ENCODE data around the gene SAMD14.
"Not testable (repeated sequence)": the region's sequence is repeated elsewhere in the genome, so short reads cannot be mapped to it uniquely, and the experiment has no call there.

The SAMD14 gene

DNA sequence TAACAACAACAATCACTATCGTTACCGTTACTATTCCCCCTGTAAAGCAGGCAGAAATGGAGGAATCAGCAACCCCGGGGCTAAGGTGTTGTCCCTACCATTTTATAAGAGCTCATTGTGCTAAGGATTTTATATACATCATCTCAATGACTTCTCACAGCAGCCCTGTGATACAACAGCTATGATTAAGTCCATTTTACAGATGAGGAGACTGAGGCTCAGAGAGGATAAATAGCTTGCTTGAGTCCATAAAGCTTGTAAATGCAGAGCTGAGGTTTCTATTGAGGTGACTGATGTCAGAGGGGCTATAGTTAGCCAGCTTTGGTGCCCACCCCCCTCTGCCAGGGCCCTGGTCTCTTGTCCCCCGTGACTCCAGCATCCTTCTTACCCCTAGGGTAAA is 51.5 kb downstream of the SAMD14 start:
- DNase-seq (ENCODE audit: extremely low read depth in 1 of 2, low read depth in 1 of 2) = no peak

DNA sequence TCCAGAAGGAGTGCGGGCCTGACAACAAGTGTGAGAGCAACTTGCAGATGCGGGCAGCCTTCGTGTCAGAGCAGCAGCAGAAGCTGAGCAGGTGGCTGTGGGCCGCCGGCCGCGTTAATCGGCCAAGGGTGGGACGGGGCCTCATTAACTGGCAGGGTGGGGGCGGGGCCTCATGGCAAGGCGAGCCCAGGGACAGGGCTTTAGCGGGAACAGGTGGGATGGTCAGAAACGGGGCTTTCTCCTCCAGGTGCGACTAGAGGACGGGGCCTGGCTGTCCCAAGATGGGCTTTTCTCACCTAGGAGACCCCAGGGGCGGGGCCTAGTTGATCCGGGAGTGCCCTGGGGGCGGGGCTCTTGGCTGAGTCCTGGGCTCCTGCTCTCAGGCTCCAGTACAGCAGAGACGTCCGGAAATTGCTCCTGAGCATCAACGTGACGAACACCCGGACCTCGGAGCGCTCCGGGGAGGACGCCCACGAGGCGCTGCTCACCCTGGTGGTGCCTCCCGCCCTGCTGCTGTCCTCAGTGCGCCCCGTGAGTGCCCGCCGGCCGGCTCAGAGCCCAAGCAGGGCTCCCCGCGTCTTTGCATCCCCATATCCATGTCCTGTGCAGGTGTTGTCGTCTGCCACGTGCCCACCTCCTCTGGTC is 53.2 kb downstream of the SAMD14 start:
- DNase-seq (ENCODE audit: extremely low read depth in 1 of 2, low read depth in 1 of 2) = no peak

DNA sequence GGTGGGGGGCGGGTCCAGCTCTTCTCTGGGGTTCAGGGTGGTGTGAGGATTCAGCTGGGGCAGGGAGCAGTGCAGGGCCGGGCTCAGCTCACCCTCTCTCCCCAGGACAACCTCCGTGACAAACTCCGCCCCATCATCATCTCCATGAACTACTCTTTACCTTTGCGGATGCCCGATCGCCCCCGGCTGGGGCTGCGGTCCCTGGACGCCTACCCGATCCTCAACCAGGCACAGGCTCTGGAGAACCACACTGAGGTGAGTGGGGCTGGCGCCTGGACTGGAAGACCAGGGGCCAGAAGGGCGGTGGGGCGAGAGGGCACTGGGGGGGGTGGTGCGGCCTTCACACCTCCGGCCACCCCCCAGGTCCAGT is 53.8 kb downstream of the SAMD14 start:
- DNase-seq (ENCODE audit: extremely low read depth in 1 of 2, low read depth in 1 of 2) = no peak

DNA sequence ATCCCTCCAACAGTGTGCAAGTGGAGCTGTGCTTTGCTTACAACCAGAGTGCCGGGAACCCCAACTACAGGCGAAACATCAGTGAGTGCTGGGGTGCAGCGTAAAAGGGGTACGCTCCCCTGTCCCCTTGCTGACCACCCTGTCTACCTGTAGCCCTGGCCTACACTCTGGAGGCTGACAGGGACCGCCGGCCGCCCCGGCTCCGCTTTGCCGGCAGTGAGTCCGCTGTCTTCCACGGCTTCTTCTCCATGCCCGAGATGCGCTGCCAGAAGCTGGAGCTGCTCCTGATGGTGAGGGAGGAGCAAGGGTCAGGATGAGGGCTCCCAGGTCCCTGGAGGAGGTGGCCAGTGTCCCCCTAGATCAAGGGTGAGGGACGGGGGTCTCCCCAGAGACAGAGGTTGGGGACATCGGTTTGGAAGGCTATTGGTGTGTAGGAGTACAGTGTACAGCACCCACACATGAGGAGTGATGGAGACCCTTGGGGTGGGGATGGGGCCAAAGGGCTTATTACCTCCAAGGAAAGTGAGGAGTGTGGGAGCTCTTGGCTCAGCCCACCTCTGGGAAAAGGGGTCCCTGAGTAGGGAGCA is 54.4 kb downstream of the SAMD14 start:
- no peak for DNase-seq (ENCODE audit: extremely low read depth in 1 of 2, low read depth in 1 of 2)

DNA sequence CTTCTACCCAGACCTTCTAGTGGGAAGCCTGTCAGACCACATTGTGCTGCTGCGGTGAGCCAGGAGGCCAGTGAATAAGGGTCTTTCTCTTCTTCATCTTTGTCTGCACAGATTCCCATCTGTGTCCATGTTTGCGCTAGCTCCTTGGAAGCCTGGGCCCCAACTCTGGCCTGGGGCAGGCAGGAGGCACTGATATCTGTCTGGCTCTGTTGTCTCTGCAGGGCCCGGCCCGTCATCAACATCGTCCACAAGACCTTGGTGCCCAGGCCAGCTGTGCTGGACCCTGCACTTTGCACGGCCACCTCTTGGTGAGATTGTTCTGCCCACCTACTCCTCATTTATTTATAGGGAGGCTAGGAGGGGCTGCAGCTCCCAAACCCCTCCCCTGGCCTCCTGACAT is 55.7 kb downstream of the SAMD14 start:
- DNase-seq (ENCODE audit: extremely low read depth in 1 of 2, low read depth in 1 of 2) = no peak

DNA sequence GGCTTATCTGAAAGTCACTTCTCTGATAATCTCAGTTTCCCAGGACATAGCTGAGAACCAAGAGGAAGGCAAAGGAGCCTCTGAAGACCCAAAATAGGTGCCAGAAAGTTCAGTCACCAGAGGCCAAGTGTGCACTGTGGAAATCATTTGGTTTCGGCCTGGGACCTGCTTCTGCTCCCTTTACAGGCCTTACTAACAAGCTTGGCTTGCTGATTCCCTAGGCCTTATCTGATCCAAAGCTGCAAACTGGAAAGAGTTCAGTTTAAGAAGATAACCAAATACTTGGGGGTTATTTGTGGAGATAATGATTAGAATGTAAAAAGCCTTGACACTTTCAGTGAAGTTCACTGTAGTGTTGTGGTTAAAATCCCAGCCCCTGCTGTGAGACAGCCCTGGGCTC is 57.0 kb downstream of the SAMD14 start:
- DNase-seq (ENCODE audit: extremely low read depth in 1 of 2, low read depth in 1 of 2) = no peak

DNA sequence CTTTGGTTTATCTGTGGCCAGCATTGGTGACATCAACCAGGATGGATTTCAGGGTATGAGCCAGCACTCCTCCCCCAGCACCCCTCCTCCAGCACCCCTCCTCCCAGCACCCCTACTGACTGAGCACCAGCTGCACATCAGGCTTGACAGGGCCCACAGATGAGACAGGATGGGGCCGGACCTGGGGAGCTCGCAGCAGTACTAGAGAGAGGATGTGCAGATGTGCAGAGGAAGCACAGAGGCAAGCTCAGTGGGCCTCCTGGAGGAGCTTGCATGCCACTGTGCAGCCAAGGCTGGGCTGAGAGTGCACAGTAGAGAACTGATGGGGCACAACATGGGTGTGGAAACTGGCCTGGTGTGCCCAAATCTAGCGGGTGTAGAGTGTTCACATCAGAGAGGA is 57.8 kb downstream of the SAMD14 start:
- no peak for DNase-seq (ENCODE audit: extremely low read depth in 1 of 2, low read depth in 1 of 2)

DNA sequence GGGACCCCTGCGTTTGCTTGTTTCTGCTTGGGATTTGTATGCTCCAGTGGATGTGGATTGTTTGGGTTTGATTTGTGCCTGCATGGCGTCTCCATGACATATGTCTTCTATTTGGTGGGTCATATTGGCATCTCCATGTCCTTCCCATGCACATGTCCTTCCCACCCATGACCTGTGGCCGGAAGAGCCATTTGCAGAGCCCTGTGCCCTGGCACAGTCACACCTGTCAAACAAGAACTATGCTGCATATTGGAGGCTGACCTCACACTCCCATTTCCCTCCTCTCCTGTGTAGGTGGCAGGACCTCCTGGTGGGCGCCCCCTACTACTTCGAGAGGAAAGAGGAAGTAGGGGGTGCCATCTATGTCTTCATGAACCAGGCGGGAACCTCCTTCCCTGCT is 58.3 kb downstream of the SAMD14 start:
- DNase-seq (ENCODE audit: extremely low read depth in 1 of 2, low read depth in 1 of 2) = no peak

DNA sequence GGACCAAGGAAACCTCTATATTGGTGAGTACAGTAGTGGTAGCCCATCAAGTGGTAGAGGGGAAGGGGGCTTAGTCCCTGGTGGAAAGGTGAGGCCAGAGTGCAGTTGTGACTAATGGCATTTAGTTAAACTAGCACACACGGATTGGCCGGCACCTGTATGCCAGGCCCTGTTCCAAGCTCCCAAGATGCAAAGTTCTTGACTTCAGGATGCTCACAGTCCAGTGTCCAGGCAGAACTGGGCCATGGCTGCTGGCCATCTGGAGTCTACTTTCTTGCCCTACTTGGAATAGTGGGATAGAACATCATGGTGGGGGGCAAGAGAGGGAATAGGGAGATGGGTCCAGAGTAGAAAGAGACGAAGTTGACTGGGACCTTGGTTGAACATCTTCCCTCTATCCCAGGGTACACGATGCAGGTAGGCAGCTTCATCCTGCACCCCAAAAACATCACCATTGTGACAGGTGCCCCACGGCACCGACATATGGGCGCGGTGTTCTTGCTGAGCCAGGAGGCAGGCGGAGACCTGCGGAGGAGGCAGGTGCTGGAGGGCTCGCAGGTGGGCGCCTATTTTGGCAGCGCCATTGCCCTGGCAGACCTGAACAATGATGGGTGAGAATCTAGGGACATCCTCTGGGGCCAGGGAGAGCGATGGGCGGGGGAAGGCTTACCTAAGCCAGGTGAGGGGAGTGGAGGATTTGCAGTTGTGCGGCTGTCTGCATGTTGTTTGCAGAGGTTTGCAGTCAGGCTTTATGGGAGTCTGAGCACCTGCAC is 58.9 kb downstream of the SAMD14 start:
- DNase-seq (ENCODE audit: extremely low read depth in 1 of 2, low read depth in 1 of 2) = no peak

DNA sequence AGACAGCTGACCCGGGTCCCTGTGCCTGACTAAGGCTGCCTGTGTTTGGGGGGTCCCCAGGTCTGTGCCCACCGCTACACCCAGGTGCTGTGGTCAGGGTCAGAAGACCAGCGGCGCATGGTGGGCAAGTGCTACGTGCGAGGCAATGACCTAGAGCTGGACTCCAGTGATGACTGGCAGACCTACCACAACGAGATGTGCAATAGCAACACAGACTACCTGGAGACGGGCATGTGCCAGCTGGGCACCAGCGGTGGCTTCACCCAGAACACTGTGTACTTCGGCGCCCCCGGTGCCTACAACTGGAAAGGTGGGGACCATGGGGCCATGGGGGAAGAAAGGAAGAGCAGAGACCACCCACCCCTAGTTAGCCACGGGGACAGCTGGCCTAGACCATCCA is 62.0 kb downstream of the SAMD14 start:
- DNase-seq (ENCODE audit: extremely low read depth in 1 of 2, low read depth in 1 of 2) = no peak

DNA sequence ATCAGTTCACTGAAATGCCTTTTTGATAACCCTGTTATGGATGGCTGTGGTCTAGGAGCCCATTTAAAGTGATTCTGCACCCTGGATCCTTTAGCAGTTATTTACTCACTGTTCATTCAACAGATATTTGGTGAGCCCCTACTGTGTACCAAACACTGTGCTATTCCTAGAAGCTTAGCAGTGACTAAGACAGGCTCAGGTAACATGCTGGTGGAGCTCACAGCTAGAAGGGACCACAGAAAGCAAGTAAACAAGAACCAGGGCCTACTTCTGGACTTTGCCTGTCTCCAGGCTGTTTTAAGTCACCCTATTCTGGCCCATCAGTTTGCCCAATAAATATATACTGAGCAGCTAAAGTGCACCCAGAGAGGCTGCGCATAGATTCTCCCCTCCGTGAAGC is 63.0 kb downstream of the SAMD14 start:
- no peak for DNase-seq (ENCODE audit: extremely low read depth in 1 of 2, low read depth in 1 of 2)

DNA sequence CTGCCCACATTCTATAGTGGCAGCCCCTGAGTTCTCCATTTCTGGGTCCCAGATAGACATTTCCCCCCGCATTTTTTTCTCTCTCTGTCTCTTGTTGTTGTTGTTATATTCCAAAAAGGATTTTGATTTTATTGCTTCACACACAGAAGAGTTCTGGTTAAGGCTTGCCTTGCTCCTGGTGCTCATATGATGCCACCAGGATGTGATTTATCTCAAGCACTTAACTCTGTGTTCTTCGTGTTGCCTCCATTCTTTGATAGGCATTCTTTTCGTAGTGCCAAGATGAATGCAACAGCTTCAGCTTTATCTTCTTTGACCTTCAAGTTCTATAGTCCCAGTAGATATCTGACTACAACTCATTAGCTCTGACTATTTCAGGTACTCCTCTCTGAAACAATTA is 64.9 kb downstream of the SAMD14 start:
- no peak for DNase-seq (ENCODE audit: extremely low read depth in 1 of 2, low read depth in 1 of 2)

DNA sequence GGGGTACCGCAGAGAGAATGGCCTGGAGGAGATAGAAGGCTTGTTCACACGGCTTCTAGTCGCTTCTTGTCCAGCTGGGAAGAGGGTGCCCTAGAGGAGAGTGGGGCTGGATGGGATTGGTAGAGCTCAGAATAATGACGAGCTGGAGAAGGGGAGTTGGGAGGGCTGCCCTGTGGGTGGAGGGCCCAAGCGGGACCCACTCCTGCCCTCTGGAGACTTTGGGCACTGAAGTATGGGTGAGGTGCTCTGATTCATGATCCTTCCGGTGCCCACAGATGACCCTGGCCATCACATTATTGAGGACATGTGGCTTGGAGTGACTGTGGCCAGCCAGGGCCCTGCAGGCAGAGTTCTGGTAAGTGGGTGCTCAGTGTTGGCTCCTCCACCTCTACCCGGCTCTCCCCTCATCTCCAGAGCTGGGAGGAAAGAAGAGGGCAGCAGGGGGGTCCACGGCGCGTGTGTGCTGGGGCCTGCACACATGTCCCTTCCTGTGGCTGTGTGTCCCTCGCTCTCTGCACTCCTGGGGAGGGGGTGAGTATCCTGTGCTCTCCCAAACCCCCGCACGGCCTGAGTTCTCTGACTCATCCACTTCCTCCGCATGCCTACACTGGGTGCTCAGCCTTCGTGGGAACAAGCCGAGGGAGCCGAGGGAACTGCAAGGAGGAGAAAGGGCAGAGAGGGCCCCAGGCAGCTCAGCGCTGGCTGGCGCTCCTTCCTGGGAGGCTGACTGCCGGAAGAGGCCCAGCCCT is 65.5 kb downstream of the SAMD14 start:
- no peak for DNase-seq (ENCODE audit: extremely low read depth in 1 of 2, low read depth in 1 of 2)

DNA sequence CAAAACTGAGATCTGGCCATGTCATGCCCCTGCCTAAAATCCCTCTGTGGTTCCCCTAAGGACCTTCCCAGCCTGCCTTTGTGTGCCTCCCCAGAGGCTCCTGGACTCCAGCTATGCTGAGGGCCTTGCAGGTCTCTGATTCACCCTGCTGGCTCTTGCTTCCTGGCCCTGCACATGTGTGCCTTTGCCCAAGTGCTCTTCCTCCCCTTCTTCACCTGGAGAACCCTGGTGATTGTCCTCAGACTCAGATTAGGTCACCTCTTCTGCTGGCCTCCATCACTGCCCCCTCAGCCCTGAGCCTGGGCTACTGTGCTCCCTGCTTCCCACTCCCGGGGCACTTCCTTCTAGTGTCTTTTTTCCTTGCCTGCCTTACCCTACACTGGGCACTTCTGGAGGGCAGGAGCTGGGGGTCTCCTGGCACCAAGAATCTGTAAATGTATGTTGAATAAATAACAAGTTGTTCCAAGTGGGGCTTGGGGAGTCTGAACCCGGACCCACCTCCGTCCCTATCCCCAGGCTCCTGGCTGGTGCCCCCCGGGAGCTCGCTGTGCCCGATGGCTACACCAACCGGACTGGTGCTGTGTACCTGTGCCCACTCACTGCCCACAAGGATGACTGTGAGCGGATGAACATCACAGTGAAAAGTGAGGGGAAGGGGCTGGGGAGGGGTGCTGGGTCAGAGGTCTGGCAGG is 66.3 kb downstream of the SAMD14 start:
- DNase-seq (ENCODE audit: extremely low read depth in 1 of 2, low read depth in 1 of 2) = no peak

DNA sequence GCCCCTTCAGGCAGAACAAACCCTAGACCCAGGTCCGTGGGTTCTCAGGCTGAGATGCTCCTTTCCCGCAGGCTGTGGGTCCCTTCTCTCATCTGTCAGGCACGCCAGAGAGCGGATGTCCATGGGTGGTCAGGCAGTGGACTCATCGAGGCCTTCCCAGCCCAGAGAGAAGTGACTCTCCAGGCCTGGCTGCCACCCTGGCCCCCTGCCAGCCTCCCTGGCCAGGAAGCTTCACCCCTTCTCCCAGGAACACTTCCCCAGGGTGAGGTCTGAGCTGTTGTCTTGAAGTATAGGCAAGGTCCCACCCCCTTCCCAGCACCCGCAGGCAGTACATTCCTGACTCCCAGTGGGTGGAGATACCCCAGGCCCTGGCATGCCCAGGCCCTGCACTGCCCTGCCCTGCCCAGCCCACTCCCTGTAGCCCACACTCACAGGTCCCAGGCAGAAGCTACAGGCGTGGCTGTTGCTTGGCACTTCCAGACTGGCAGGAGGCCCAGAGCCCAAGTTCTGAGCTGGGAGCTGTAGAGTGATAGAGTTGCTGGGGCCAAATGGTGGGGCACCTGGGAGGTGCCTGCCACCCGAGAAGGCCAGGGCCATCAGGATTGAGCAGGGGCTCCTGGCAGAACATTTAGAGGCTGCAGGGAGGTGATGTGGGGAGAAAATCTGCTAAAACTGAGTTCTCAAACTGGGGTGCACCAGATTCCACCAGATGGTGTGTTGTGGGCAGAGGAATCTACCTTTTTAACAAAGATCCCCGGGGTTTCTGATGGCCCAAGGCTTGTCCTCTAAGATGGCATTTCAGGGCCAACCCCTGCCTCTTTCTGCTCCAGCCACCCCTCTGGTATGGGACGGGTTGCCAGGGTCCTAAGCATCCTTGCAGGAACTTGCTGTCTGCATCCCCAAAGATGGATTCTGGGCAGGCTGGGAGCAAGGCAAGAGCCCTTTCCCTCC is 67.4 kb downstream of the SAMD14 start:
- no peak for DNase-seq (ENCODE audit: extremely low read depth in 1 of 2, low read depth in 1 of 2)

DNA sequence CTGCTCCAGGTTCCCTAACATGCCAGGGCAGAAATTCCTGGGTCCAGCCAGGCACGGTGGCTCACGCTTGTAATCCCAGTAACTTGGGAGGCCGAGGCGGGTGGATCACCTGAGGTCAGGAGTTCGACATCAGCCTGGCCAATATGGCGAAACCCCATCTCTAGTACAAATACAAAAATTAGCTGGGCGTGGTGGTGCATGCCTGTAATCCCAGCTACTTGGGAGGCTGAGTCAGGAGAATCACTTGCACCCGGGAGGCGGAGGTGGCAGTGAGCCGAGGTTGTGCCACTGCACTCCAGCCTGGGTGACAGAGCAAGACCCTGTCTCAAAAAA is 68.3 kb downstream of the SAMD14 start:
- DNase-seq (ENCODE audit: extremely low read depth in 1 of 2, low read depth in 1 of 2) = not testable (repeated sequence)

DNA sequence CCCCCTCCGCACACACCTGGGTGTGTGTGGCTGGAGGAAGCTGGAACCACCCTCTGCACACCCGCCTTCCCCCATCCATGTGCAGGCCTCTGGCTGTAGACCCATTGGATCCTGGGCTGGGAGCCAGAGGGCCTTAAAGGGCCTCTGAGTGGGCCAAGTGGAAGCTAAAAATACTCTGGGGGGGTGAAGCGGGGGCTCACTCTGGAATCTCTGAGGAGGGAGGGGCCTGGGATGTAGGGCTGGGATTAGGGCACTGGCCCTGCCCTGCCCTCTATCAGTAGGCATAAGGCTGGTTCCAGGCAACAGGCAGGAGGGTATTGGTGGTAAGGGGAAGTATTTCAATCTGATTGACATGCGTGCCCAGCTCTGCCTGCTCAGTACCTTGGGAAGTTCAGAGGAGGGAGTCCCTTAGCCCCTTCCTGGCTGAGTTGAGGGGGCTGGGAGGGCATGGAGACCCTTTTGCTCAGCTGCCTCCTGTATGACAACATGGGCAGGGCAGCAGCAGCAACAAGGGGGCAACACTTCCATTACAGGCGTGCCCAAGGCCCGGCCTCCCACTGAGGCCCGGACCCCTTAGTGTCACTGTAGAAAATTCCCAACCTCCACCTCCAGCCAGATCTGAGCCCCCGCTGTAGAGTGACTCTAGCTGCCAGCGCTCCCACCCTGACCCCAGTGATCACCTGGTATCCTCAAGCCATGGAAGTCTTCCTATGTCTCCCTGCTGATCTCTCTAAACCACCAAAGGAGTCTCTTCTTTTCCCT is 68.8 kb downstream of the SAMD14 start:
- no peak for DNase-seq (ENCODE audit: extremely low read depth in 1 of 2, low read depth in 1 of 2)

All from stimulated activated CD8-positive, alpha-beta memory T cell treated with anti-CD3 and anti-CD28 coated beads, Interleukin-7, amount 100 ng/mL, for 48 hours (primary cell).